Parathyroid adenoma (tissue), 2 donors: Measurements from ENCODE around the gene SLC24A3.

Experiments used
- H2AFZ ChIP-seq: fragments of 300-600 bp; sonication (generic); one replicate; pipeline ENCODE4 v1.7.0; 2017; ENCODE audit warnings: antibody characterized with exemption, mild to moderate bottlenecking
- H3K27ac ChIP-seq: fragments of 300-600 bp; sonication (generic); one replicate; pipeline ENCODE4 v1.7.0; 2017
- H3K27me3 ChIP-seq: fragments of 300-600 bp; sonication (generic); one replicate; pipeline ENCODE4 v1.7.0; 2017; ENCODE audit warnings: low read length; ENCODE audit not compliant: control insufficient read depth, insufficient read depth
- H3K36me3 ChIP-seq: fragments of 300-600 bp; sonication (generic); one replicate; pipeline ENCODE4 v1.7.0; 2017; ENCODE audit warnings: low read length; ENCODE audit not compliant: control insufficient read depth, insufficient read depth
- H3K4me1 ChIP-seq: fragments of 300-600 bp; sonication (generic); one replicate; pipeline ENCODE4 v1.7.0; 2017; ENCODE audit warnings: control low read depth
- H3K4me2 ChIP-seq: fragments of 300-600 bp; sonication (generic); one replicate; pipeline ENCODE4 v1.7.0; 2017; ENCODE audit warnings: low read length
- H3K4me3 ChIP-seq: fragments of 300-600 bp; sonication (generic); one replicate; pipeline ENCODE4 v1.7.0; 2017; ENCODE audit warnings: low read depth, low read length
- H3K79me2 ChIP-seq: fragments of 300-600 bp; sonication (generic); one replicate; pipeline ENCODE4 v1.7.0; 2017; ENCODE audit warnings: control low read depth
- H3K9ac ChIP-seq: fragments of 300-600 bp; sonication (generic); one replicate; pipeline ENCODE4 v1.7.0; 2017; ENCODE audit warnings: mild to moderate bottlenecking
- H3K9me3 ChIP-seq: fragments of 300-600 bp; sonication (generic); one replicate; pipeline ENCODE4 v1.7.0; 2017; ENCODE audit warnings: low read length; ENCODE audit not compliant: control insufficient read depth
- TF ChIP-seq, protein P1 (sequence below): fragments of 300-600 bp; sonication (generic); IDR thresholded peaks from one replicate; pipeline ENCODE4 v1.7.0; 2017; ENCODE audit warnings: antibody characterized with exemption, mild to moderate bottlenecking
- donor health status: primary hyperparathyroidism.

SLC24A3 gene

DNA sequence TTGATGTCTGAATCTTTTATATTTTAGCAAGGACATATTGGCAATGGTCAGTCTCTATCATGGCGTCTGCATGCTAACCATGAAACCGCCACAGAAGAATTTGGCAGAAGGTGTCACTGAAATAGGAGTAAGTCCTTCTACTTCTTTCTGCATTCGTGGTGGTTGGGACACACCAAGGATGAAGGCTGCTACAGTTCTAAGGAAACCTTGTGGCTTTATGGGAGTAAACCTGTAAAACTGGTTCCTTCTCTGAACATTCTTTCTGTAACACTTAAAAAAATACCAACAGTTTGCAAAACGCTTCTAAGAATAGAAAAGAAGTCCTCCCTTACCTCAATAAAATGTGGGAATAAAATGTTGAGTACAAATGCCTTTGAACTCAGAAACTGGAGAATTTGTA, 195.3 kb downstream of the SLC24A3 start:
- Histone ChIP-seq H2AFZ (no peak overlapping the region), H3K4me1 (peaks cover 2% of the 10 kb centered on the region), H3K9ac (no peak overlapping the region), H3K27ac (no peak overlapping the region), H3K9me3 (no peaks in the 10 kb centered on the region), H3K4me3 (no peak overlapping the region), H3K27me3 (no peaks in the 10 kb centered on the region), H3K36me3 (no peaks in the 10 kb centered on the region), H3K4me2 (peak overlapping the region; percentile 43), H3K79me2 (no peaks in the 10 kb centered on the region)
- TF ChIP-seq, protein P1, sequence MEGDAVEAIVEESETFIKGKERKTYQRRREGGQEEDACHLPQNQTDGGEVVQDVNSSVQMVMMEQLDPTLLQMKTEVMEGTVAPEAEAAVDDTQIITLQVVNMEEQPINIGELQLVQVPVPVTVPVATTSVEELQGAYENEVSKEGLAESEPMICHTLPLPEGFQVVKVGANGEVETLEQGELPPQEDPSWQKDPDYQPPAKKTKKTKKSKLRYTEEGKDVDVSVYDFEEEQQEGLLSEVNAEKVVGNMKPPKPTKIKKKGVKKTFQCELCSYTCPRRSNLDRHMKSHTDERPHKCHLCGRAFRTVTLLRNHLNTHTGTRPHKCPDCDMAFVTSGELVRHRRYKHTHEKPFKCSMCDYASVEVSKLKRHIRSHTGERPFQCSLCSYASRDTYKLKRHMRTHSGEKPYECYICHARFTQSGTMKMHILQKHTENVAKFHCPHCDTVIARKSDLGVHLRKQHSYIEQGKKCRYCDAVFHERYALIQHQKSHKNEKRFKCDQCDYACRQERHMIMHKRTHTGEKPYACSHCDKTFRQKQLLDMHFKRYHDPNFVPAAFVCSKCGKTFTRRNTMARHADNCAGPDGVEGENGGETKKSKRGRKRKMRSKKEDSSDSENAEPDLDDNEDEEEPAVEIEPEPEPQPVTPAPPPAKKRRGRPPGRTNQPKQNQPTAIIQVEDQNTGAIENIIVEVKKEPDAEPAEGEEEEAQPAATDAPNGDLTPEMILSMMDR, result no peak

GRCh38 chr20:19408971-19409370, 196.5 kb downstream of the SLC24A3 start:
- no peak overlapping the region for H3K9ac ChIP-seq
- no peaks in the 10 kb centered on the region for H3K27me3 ChIP-seq
- no peak overlapping the region for H3K27ac ChIP-seq
- H3K9me3 ChIP-seq, result no peaks in the 10 kb centered on the region
- no peaks in the 10 kb centered on the region for H3K79me2 ChIP-seq
- no peak overlapping the region for H2AFZ ChIP-seq
- TF ChIP-seq, protein P1, result no peak
- peaks cover 2% of the 10 kb centered on the region for H3K4me1 ChIP-seq
- no peak overlapping the region for H3K4me3 ChIP-seq
- no peaks in the 10 kb centered on the region for H3K36me3 ChIP-seq
- H3K4me2 ChIP-seq, result peak overlapping the region; percentile 32

DNA sequence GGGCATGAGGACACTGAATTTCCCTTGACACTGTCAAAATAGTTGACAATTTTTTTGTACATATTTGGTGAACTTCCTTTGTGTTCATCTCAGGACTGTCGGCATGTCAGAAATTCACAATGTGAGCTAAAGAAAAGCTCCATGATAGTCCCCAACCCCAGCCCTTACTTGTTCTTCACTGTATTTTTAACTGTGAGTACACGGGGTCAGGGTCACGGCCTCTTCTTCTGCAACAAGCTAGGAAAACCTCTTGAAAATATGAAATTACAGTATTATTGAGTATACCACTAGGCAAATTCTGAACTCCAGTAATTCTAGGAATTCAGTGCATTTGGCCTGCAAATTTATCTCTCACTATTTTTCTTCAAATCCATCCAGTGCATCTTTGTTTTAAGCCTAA, 199.4 kb downstream of the SLC24A3 start:
- Histone ChIP-seq H3K4me3 (no peak overlapping the region), H3K27ac (no peak overlapping the region), H3K79me2 (no peaks in the 10 kb centered on the region), H3K36me3 (no peaks in the 10 kb centered on the region), H3K9ac (no peak overlapping the region), H3K9me3 (no peaks in the 10 kb centered on the region), H3K27me3 (no peaks in the 10 kb centered on the region), H2AFZ (no peak overlapping the region), H3K4me1 (peaks cover 2% of the 10 kb centered on the region), H3K4me2 (no peak overlapping the region)
- TF ChIP-seq, protein P1, result no peak

- H3K4me1 ChIP-seq, result peaks cover 2% of the 10 kb centered on the region
- H3K79me2 ChIP-seq, result no peaks in the 10 kb centered on the region
- H3K9me3 ChIP-seq, result no peaks in the 10 kb centered on the region
- TF ChIP-seq, protein P1, result no peak
- H3K9ac ChIP-seq, result no peak overlapping the region
- H3K27ac ChIP-seq, result no peak overlapping the region
- H3K4me2 ChIP-seq, result no peak overlapping the region
- H3K4me3 ChIP-seq, result no peak overlapping the region
- H3K36me3 ChIP-seq, result no peaks in the 10 kb centered on the region
- H2AFZ ChIP-seq, result no peak overlapping the region
- no peaks in the 10 kb centered on the region for H3K27me3 ChIP-seq
Observed at GRCh38 chr20:19412254-19412653, 199.8 kb downstream of the SLC24A3 start.

GRCh38 chr20:19414600-19414999, 202.2 kb downstream of the SLC24A3 start:
- Histone ChIP-seq H3K27me3 (no peaks in the 10 kb centered on the region), H2AFZ (no peak overlapping the region), H3K36me3 (no peaks in the 10 kb centered on the region), H3K4me3 (no peak overlapping the region), H3K27ac (no peak overlapping the region), H3K9ac (no peak overlapping the region), H3K4me2 (no peak overlapping the region), H3K9me3 (no peaks in the 10 kb centered on the region), H3K4me1 (no peaks in the 10 kb centered on the region), H3K79me2 (no peaks in the 10 kb centered on the region)
- TF ChIP-seq, protein P1, result no peak
